Endothelial cell of umbilical vein (primary cell): Measurements from ENCODE around the gene SLC25A34. TPM values are rescaled to one million over a fixed set of nuclear protein-coding genes. Genes with fewer than 3 reads are reported as not detected.

ENCODE experiments used
- BruUV-seq: library from RNA; stranded (reverse); fragments of 400-500 nt; replicated peaks from 2 replicates; lab custom pipeline; 2021; lab: Mats Ljungman, UMichigan
- CTCF ChIA-PET: fragments of 300-600, 350-600 bp; sonication (Branson Sonifier 250); formaldehyde crosslinking; loops from one replicate; lab custom pipeline; 2021; ENCODE audit warnings: antibody characterized with exemption, inconsistent platforms; lab: Charles Lee
- POLR2A ChIA-PET: fragments of 300-600, 350-600 bp; sonication (Branson Sonifier 250); formaldehyde crosslinking; loops from one replicate; lab custom pipeline; 2021; ENCODE audit warnings: antibody characterized with exemption, inconsistent platforms; lab: Charles Lee
- DNase-seq: peaks from one replicate; pipeline ENCODE4 v3.0.0-alpha.2; 2011; ENCODE audit warnings: low read depth, low spot score
- FAIRE-seq: peaks from 2 replicates; lab custom pipeline; 2011; peaks lifted over from hg19 to GRCh38; lab: Jason Lieb, UNC
- H2AFZ ChIP-seq: 2 replicates; pipeline ENCODE4 v1.6.0; 2012; ENCODE audit warnings: low read depth, low read length, control low read depth, inconsistent platforms
- H3K27ac ChIP-seq: 2 replicates; pipeline ENCODE4 v1.5.1; 2011; ENCODE audit warnings: low read depth, mild to moderate bottlenecking, control low read depth, low read length, moderate library complexity; ENCODE audit not compliant: insufficient read depth
- H3K27me3 ChIP-seq, 2 experiments: 2 replicates each; pipeline versions ENCODE4 v1.6.0 to v1.6.1; 2011; ENCODE audit warnings: low read length in 2 of 2, mixed read lengths in 1 of 2; ENCODE audit not compliant: control insufficient read depth in 2 of 2, insufficient read depth in 2 of 2
- H3K36me3 ChIP-seq, 2 experiments: 2 replicates in 1 of 2; 3 replicates in 1 of 2; pipeline ENCODE4 v1.5.1; 2011; ENCODE audit warnings: low read length in 2 of 2, mild to moderate bottlenecking in 1 of 2, moderate library complexity in 1 of 2; ENCODE audit not compliant: control insufficient read depth in 2 of 2, insufficient read depth in 2 of 2; ENCODE audit errors: extremely low read depth in 1 of 2
- H3K4me1 ChIP-seq: 3 replicates; pipeline ENCODE4 v1.5.1; 2011; ENCODE audit warnings: mild to moderate bottlenecking, low read length; ENCODE audit not compliant: control insufficient read depth, insufficient read depth; ENCODE audit errors: extremely low read depth
- H3K4me2 ChIP-seq: 2 replicates; pipeline ENCODE4 v1.6.1; 2011; ENCODE audit warnings: low read length, control low read depth, mixed read lengths; ENCODE audit not compliant: insufficient read depth
- H3K4me3 ChIP-seq, 3 experiments: fragments of 200-600 bp in 1 of 3; sonication (generic), shearing (Covaris generic) in 1 of 3; replicated peaks in 1 of 3; 2 replicates each; pipeline ENCODE4 v1.5.1; 2011 to 2016; ENCODE audit warnings: control low read depth in 3 of 3, low read length in 3 of 3, mild to moderate bottlenecking in 2 of 3, inconsistent platforms in 1 of 3, low read depth in 1 of 3, moderate library complexity in 1 of 3; ENCODE audit not compliant: insufficient read depth in 1 of 3
- H3K79me2 ChIP-seq: 2 replicates; pipeline ENCODE4 v1.6.0; 2012; ENCODE audit warnings: low read length, inconsistent platforms; ENCODE audit not compliant: control insufficient read depth, insufficient read depth
- H3K9ac ChIP-seq: replicated peaks from 2 replicates; pipeline ENCODE3; 2011; ENCODE audit warnings: low read length, control low read depth; ENCODE audit not compliant: insufficient read depth; ENCODE audit errors: extremely low read depth
- H3K9me1 ChIP-seq: replicated peaks from 3 replicates; pipeline ENCODE4 v1.6.0; 2011; ENCODE audit warnings: mild to moderate bottlenecking, low read length; ENCODE audit not compliant: control insufficient read depth, insufficient read depth; ENCODE audit errors: extremely low read depth
- H3K9me3 ChIP-seq: replicated peaks from 2 replicates; pipeline ENCODE4 v1.5.1; 2012; ENCODE audit warnings: low read length, inconsistent platforms; ENCODE audit not compliant: control insufficient read depth, insufficient read depth
- H4K20me1 ChIP-seq: replicated peaks from 2 replicates; pipeline ENCODE3; 2011; ENCODE audit warnings: mild to moderate bottlenecking, low read length; ENCODE audit not compliant: control insufficient read depth, insufficient read depth; ENCODE audit errors: extremely low read depth
- EZH2 ChIP-seq: IDR thresholded peaks from 2 replicates; pipeline ENCODE4 v1.6.1; 2012; ENCODE audit warnings: borderline replicate concordance, low read depth, mild to moderate bottlenecking, moderate library complexity, low read length, inconsistent platforms; ENCODE audit not compliant: severe bottlenecking
- FOS ChIP-seq: IDR thresholded peaks from 2 replicates; pipeline ENCODE4 v1.6.1; 2011; ENCODE audit warnings: mild to moderate bottlenecking, low read length, moderate library complexity, borderline replicate concordance; ENCODE audit not compliant: insufficient read depth
- GATA2 ChIP-seq: IDR thresholded peaks from 2 replicates; pipeline ENCODE4 v1.7.0; 2011; ENCODE audit warnings: low read depth, mild to moderate bottlenecking, moderate library complexity, mixed read lengths, low read length; ENCODE audit not compliant: insufficient read length, insufficient read depth
- JUN ChIP-seq: IDR thresholded peaks from 2 replicates; pipeline ENCODE4 v1.6.1; 2011; ENCODE audit warnings: borderline replicate concordance, low read depth; ENCODE audit not compliant: insufficient read length, insufficient read depth
- MYC ChIP-seq: IDR thresholded peaks from one replicate; pipeline ENCODE4 v1.6.1; 2011; ENCODE audit warnings: mild to moderate bottlenecking, low read depth, low read length
- POLR2A ChIP-seq: IDR thresholded peaks from 2 replicates; pipeline ENCODE4 v1.6.1; 2012; ENCODE audit warnings: low read depth, mild to moderate bottlenecking, control low read depth, low read length
- POLR2AphosphoS5 ChIP-seq: IDR thresholded peaks from 2 replicates; pipeline ENCODE4 v1.6.1; 2012; ENCODE audit warnings: low read depth, mild to moderate bottlenecking, control low read depth, low read length, moderate library complexity; ENCODE audit not compliant: insufficient read depth
- dilution Hi-C: fragments of 300-500 bp; cut with MboI; formaldehyde crosslinking; loops from one replicate; pipeline ENCODE4 v1.15.0; 2019; ENCODE audit warnings: low sequenced_read_pairs; ENCODE audit not compliant: extremely low pct_ligation_motif_present
- intact Hi-C: fragments of 100-400 bp; cut with micrococcal nuclease; formaldehyde crosslinking; loops from one replicate; pipeline ENCODE4 v1.10.0; 2022
- polyA plus RNA-seq, 4 experiments: library from polyadenylated mRNA; depleted of rRNA in 3 of 4; stranded (reverse) in 3 of 4; unstranded in 1 of 4; fragments of >200 nt; gene quantifications; 2 replicates each; pipeline versions ENCODE4 v1.2.1 to v1.2.3, GENCODE V29; 2011 to 2012; ENCODE audit warnings: missing spikeins in 1 of 4
- total RNA-seq: library from RNA; stranded (reverse); gene quantifications from 2 replicates; pipeline ENCODE4 v1.2.3, GENCODE V29; 2021
- TF ChIP-seq, protein P1 (sequence below): IDR thresholded peaks from 2 replicates; pipeline ENCODE4 v1.6.1; 2011; ENCODE audit not compliant: insufficient read depth, insufficient read length
- TF ChIP-seq, protein P2 (sequence below), 2 donors: IDR thresholded peaks; 1 replicate in 1 of 2; 2 replicates in 1 of 2; pipeline ENCODE4 v1.5.1; 2011; ENCODE audit warnings: low read length in 2 of 2, mild to moderate bottlenecking in 2 of 2, moderate library complexity in 2 of 2, control low read depth in 1 of 2, inconsistent platforms in 1 of 2, low read depth in 1 of 2; ENCODE audit not compliant: insufficient read depth in 1 of 2; ENCODE audit errors: extremely low read depth in 1 of 2

Gene SLC25A34
- total and polyA plus RNA-seq, 2 donors (not counting 3 experiments of a cell fraction or from before 2014, with no cell fraction given), result 0.90 to 1.1 TPM

DNA sequence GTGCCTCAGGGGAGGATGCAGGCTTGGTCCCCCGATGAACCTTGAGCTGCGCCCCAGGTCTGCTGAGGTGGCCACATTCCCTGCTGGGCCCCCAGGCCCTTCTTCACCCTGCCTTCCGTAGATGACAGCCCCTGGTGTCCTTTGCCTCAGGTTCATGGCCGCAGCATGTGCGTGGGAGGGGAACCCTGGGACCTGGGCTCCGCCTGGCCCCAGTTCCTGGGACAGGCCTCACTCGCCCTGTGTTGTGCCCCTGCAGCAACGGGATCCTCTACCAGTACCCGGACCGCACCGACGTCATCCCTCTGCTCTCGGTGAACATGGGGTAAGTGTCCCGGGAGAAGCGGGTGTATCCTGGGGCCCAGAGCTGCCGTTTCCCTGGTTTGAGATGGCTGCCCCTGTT, 5.1 kb upstream of the SLC25A34 start:
- BruUV-seq, result no TSS peak
- CTCF ChIA-PET, result interaction anchor here (0.7 kb wide), 1 partner anchor 17 kb away, joined by 3 read pairs; no protein-coding TSS in a partner anchor
- Histone ChIP-seq H3K9me1 (no peaks in the 10 kb centered on the region), H3K27me3 (no peaks in the 10 kb centered on the region), H3K36me3 (peaks cover 9 to 64% of the 10 kb centered on the region in 2 experiments), H3K27ac (no peak overlapping the region), H3K4me1 (no peaks in the 10 kb centered on the region), H2AFZ (no peak overlapping the region), H3K9me3 (no peaks in the 10 kb centered on the region), H3K4me3 (no peak overlapping the region), H3K4me2 (no peak overlapping the region), H3K79me2 (no peaks in the 10 kb centered on the region), H3K9ac (no peak overlapping the region), H4K20me1 (no peaks in the 10 kb centered on the region)
- TF ChIP-seq JUN, result no peak
- TF ChIP-seq FOS, result no peak
- TF ChIP-seq EZH2, result no peak
- no peak for TF ChIP-seq POLR2AphosphoS5
- TF ChIP-seq, protein P1, sequence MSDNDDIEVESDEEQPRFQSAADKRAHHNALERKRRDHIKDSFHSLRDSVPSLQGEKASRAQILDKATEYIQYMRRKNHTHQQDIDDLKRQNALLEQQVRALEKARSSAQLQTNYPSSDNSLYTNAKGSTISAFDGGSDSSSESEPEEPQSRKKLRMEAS, result no peak
- TF ChIP-seq MYC, result no peak
- no peak for TF ChIP-seq GATA2
- TF ChIP-seq, protein P2, sequence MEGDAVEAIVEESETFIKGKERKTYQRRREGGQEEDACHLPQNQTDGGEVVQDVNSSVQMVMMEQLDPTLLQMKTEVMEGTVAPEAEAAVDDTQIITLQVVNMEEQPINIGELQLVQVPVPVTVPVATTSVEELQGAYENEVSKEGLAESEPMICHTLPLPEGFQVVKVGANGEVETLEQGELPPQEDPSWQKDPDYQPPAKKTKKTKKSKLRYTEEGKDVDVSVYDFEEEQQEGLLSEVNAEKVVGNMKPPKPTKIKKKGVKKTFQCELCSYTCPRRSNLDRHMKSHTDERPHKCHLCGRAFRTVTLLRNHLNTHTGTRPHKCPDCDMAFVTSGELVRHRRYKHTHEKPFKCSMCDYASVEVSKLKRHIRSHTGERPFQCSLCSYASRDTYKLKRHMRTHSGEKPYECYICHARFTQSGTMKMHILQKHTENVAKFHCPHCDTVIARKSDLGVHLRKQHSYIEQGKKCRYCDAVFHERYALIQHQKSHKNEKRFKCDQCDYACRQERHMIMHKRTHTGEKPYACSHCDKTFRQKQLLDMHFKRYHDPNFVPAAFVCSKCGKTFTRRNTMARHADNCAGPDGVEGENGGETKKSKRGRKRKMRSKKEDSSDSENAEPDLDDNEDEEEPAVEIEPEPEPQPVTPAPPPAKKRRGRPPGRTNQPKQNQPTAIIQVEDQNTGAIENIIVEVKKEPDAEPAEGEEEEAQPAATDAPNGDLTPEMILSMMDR (IDR thresholded peaks at IDR 0.05; ENCODE audit: extremely low read depth in 1 of 2, insufficient read depth in 1 of 2, low read depth in 1 of 2, low read length in 2 of 2), result no peak
- TF ChIP-seq POLR2A, result no peak
- intact Hi-C loops, result no loop called here
- POLR2A ChIA-PET, result no interaction called here
- no peak for DNase-seq
- dilution Hi-C loops, result no loop called here
- FAIRE-seq, result no peak
